DMS79 treated with DMSO at 0.1 percent for 48 hours (cell line): ENCODE results near the gene VIPR1.
A peak's percentile ranks its signal among the peaks of the same experiment; 100 is the strongest.

Source experiments
- DNase-seq: peaks from one replicate; lab custom pipeline; 2025; lab: John Stamatoyannopoulos, UW

The VIPR1 gene

GRCh38 chr3:42502429-42503250 is at the start of gene VIPR1:
VIPR1 (plus strand) TSS chr3:42502643; CDS start chr3:42502736, 93 bp downstream.
- DNase-seq: peak; percentile 43

- no peak for DNase-seq
Observed at GRCh38 chr3:42456211-42456610, 46.2 kb upstream of the VIPR1 start.

- no peak for DNase-seq
Observed at GRCh38 chr3:42459151-42459550, 43.3 kb upstream of the VIPR1 start.

GRCh38 chr3:42461762-42462161 is 40.7 kb upstream of the VIPR1 start:
- DNase-seq: no peak

GRCh38 chr3:42463093-42463492 is 39.4 kb upstream of the VIPR1 start:
- no peak for DNase-seq

- no peak for DNase-seq
Observed at GRCh38 chr3:42468111-42468510, 34.3 kb upstream of the VIPR1 start.

- DNase-seq: no peak
Observed at GRCh38 chr3:42472555-42472954, 29.9 kb upstream of the VIPR1 start.

- DNase-seq: peak; percentile 3
Observed at GRCh38 chr3:42473083-42473932, 29.1 kb upstream of the VIPR1 start.

GRCh38 chr3:42476225-42477125 is 26.0 kb upstream of the VIPR1 start:
- peak; percentile 8 for DNase-seq

- no peak for DNase-seq
Observed at GRCh38 chr3:42477696-42478095, 24.7 kb upstream of the VIPR1 start.

- DNase-seq: no peak
Observed at GRCh38 chr3:42478830-42479229, 23.6 kb upstream of the VIPR1 start.

GRCh38 chr3:42486814-42487565 is 15.5 kb upstream of the VIPR1 start:
- no peak for DNase-seq

- DNase-seq: no peak
Observed at GRCh38 chr3:42488687-42489086, 13.8 kb upstream of the VIPR1 start.

- no peak for DNase-seq
Observed at GRCh38 chr3:42489116-42489936, 13.1 kb upstream of the VIPR1 start.

- no peak for DNase-seq
Observed at GRCh38 chr3:42489937-42490227, 12.6 kb upstream of the VIPR1 start.

- no peak for DNase-seq
Observed at GRCh38 chr3:42490243-42490642, 12.2 kb upstream of the VIPR1 start.

GRCh38 chr3:42491881-42492507 is 10.4 kb upstream of the VIPR1 start:
- DNase-seq: no peak

GRCh38 chr3:42492508-42493080 is 9.8 kb upstream of the VIPR1 start:
- no peak for DNase-seq

GRCh38 chr3:42493126-42493797 is 9.2 kb upstream of the VIPR1 start:
- DNase-seq: no peak
